Activated B cell treated with CpG ODN at 0.5 μM for 24 hours (primary cell): ENCODE results near the gene MMP17. TPM values are rescaled to one million over a fixed set of nuclear protein-coding genes. Genes with fewer than 3 reads are reported as not detected.
"Not testable (repeated sequence)": the region's sequence is repeated elsewhere in the genome, so short reads cannot be mapped to it uniquely, and the experiment has no call there.

Experiments
- ATAC-seq: fragments of 200-7000 bp; cut with Tn5 transposase; one replicate; pipeline ENCODE4 v1.10.0; 2021; ENCODE audit warnings: low read depth, mild to moderate bottlenecking, moderate library complexity
- CTCF ChIA-PET: fragments of 350-600 bp; sonication (Branson Sonifier 250); formaldehyde crosslinking; loops from one replicate; lab custom pipeline; 2021; ENCODE audit warnings: antibody characterized with exemption; lab: Charles Lee
- POLR2A ChIA-PET: fragments of 350-600 bp; sonication (Branson Sonifier 250); formaldehyde crosslinking; loops from one replicate; lab custom pipeline; 2021; ENCODE audit warnings: antibody characterized with exemption; lab: Charles Lee
- DNase-seq: peaks from one replicate; pipeline ENCODE4 v3.0.0; 2022
- H3K27ac Mint-ChIP-seq: one replicate; pipeline ENCODE4 v1.8.0; 2020; ENCODE audit warnings: mixed read lengths
- H3K27me3 Mint-ChIP-seq: one replicate; pipeline ENCODE4 v1.8.0; 2021; ENCODE audit warnings: mixed read lengths
- H3K36me3 Mint-ChIP-seq: one replicate; pipeline ENCODE4 v1.8.0; 2021; ENCODE audit warnings: low read depth, mixed read lengths
- H3K4me1 Mint-ChIP-seq: one replicate; pipeline ENCODE4 v1.8.0; 2021; ENCODE audit warnings: mixed read lengths
- H3K4me3 Mint-ChIP-seq: one replicate; pipeline ENCODE4 v1.8.0; 2020; ENCODE audit warnings: mild to moderate bottlenecking, mixed read lengths
- H3K9me3 Mint-ChIP-seq: one replicate; pipeline ENCODE4 v1.8.0; 2020; ENCODE audit warnings: mixed read lengths
- intact Hi-C: fragments of 100-400 bp; cut with micrococcal nuclease; formaldehyde crosslinking; loops from one replicate; pipeline ENCODE4 v1.15.1; 2024
- total RNA-seq: library from RNA; stranded (reverse); gene quantifications from 2 replicates; pipeline ENCODE4 v1.2.3, GENCODE V29; 2022
- TF ChIP-seq, protein P1 (sequence below): fragments of 200-600 bp; IDR thresholded peaks from one replicate; pipeline ENCODE4 v1.8.0; 2022; ENCODE audit warnings: antibody characterized with exemption, mild to moderate bottlenecking

The MMP17 gene
- total RNA-seq, 1 donor from 2014 or later: 11.3 TPM

DNA sequence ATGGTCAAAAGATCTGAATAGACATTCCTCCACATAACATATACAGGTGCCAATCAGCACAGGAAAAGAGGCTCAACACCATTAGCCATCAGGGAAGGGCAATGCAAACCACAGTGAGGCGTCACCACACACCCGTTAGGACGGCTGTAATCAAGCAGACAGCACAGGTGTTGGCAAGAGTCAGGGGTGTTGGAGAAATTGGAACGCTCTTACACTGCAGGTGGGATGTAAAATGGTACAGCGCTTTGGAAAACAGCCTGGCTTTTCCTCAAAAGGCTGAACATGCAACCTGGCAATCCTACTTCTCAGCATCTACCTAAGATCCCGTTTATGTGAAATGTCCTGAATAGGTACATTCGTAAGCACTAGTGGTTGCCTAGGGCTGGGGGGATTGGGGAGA, 21.5 kb upstream of the MMP17 start:
- intact Hi-C loops: no loop called here
- no peaks in the 10 kb centered on the region for H3K27me3 Mint-ChIP-seq
- no peak for ATAC-seq
- no peak overlapping the region for H3K4me3 Mint-ChIP-seq
- peaks cover 5% of the 10 kb centered on the region for H3K4me1 Mint-ChIP-seq
- H3K27ac Mint-ChIP-seq: no peak overlapping the region
- POLR2A ChIA-PET: no interaction called here
- peaks cover 15% of the 10 kb centered on the region for H3K36me3 Mint-ChIP-seq
- H3K9me3 Mint-ChIP-seq: no peaks in the 10 kb centered on the region
- CTCF ChIA-PET: no interaction called here
- DNase-seq: no peak
- TF ChIP-seq, protein P1, sequence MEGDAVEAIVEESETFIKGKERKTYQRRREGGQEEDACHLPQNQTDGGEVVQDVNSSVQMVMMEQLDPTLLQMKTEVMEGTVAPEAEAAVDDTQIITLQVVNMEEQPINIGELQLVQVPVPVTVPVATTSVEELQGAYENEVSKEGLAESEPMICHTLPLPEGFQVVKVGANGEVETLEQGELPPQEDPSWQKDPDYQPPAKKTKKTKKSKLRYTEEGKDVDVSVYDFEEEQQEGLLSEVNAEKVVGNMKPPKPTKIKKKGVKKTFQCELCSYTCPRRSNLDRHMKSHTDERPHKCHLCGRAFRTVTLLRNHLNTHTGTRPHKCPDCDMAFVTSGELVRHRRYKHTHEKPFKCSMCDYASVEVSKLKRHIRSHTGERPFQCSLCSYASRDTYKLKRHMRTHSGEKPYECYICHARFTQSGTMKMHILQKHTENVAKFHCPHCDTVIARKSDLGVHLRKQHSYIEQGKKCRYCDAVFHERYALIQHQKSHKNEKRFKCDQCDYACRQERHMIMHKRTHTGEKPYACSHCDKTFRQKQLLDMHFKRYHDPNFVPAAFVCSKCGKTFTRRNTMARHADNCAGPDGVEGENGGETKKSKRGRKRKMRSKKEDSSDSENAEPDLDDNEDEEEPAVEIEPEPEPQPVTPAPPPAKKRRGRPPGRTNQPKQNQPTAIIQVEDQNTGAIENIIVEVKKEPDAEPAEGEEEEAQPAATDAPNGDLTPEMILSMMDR: no peak

DNA sequence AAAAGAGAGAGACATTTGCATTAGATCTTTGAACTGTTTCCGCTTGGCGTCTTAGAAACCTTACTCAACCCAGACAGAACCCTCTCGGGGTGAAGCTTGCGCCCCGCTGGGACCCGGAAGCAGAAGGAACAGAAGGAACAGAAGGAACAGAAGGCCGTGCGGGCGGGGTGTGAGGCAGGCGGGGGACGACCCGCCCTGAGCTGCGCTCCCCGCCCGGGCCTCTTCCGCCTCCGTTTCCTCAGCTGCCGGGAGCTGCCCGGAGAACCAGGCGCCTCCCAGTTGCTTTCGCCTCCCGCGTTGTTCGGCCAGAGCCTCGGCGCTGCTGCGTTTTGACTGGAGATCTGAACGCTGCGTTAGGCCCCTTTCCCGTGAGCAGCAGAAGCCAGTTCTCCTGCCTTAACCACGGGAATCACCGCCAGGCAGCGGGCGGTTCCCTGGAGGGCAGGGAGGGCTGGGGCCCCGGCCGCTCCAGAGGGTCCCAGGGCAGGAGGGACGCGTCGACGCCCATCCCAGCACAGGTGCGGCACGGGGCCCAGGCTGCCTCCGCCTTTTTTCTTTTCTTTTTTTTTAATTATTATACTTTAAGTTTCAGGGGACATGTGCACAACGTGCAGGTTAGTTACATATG, 19.3 kb upstream of the MMP17 start:
- ATAC-seq (peak; percentile 56), DNase-seq (no peak)
- intact Hi-C loops: no loop called here
- H3K9me3 Mint-ChIP-seq: peaks cover 4% of the 10 kb centered on the region
- ChIA-PET CTCF (no interaction called here), POLR2A (interaction anchor here (0.6 to 0.8 kb wide), 2 partner anchors 19 to 33 kb away, joined by 3 to 5 read pairs; no protein-coding TSS in a partner anchor)
- TF ChIP-seq, protein P1: no peak
- peak overlapping the region; percentile 50 for H3K27ac Mint-ChIP-seq
- peaks cover 5% of the 10 kb centered on the region for H3K4me1 Mint-ChIP-seq
- no peaks in the 10 kb centered on the region for H3K27me3 Mint-ChIP-seq
- H3K4me3 Mint-ChIP-seq: peak overlapping the region; percentile 69
- H3K36me3 Mint-ChIP-seq: peaks cover 2% of the 10 kb centered on the region

DNA sequence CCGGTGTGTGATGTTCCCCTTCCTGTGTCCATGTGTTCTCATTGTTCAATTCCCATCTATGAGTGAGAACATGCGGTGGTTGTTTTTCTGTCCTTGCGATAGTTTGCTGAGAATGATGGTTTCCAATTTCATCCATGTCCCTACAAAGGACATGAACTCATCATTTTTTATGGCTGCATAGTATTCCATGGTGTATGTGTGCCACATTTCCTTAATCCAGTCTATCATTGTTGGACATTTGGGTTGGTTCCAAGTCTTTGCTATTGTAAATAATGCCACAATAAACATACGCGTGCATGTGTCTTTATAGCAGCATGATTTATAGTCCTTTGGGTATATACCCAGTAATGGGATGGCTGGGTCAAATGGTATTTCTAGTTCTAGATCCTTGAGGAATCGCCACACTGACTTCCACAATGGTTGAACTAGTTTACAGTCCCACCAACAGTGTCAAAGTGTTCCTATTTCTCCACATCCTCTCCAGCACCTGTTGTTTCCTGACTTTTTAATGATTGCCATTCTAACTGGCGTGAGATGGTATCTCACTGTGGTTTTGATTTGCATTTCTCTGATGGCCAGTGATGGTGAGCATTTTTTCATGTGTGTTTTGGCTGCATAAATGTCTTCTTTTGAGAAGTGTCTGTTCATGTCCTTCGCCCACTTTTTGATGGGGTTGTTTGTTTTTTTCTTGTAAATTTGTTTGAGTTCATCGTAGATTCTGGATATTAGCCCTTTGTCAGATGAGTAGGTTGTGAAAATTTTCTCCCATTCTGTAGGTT, 18.5 kb upstream of the MMP17 start:
- H3K9me3 Mint-ChIP-seq, H3K27ac Mint-ChIP-seq, ATAC-seq, POLR2A ChIA-PET, H3K4me1 Mint-ChIP-seq, H3K4me3 Mint-ChIP-seq, H3K36me3 Mint-ChIP-seq, H3K27me3 Mint-ChIP-seq, CTCF ChIA-PET, intact Hi-C loops, DNase-seq: not testable (repeated sequence)

DNA sequence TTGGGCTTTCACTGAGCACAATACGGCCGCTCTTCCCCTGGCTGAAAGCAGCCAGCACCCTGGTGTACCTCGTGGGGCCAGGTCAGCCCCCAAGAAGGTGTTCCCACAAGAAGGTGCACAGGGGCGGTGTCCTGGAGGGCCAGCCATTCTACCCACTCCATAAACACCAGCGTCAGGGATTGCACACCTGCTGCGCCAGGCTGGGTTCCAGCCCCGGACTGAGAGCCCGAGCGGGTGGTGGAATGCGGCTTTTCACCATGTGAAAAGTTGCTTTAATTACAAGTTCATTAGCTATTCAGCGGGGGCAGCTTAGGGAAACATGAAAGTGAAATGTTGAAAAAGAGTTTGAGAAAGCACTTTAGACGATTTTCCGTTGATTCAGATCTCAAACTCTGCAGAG, 17.5 kb upstream of the MMP17 start:
- Mint-ChIP-seq H3K27me3 (no peaks in the 10 kb centered on the region), H3K4me3 (no peak overlapping the region), H3K36me3 (no peaks in the 10 kb centered on the region), H3K27ac (no peak overlapping the region), H3K9me3 (peaks cover 4% of the 10 kb centered on the region), H3K4me1 (no peaks in the 10 kb centered on the region)
- ATAC-seq (no peak), DNase-seq (no peak)
- TF ChIP-seq, protein P1: no peak
- intact Hi-C loops: no loop called here
- CTCF ChIA-PET: no interaction called here
- POLR2A ChIA-PET: interaction anchor here (0.6 kb wide), 1 partner anchor 222 kb away, joined by 3 read pairs; no protein-coding TSS in a partner anchor

DNA sequence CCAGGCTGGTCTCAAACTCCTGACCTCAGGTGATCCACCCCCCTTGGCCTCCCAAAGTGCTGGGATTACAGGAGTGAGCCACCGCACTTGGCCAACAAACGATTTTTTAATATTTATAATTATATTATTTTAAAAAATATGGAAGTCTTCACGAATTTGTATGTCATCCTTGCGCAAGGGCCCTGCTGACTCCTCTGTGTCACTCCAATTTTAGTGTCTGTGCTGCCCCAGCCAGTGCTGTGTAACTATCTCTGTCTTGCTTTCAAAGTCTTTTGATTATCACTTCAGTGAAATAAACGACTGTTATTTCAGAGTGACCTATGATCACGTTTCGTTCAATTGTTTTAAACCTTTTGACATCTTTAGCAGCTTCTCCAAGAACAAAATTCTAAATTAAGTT, 13.1 kb upstream of the MMP17 start:
- ATAC-seq (no peak), DNase-seq (no peak)
- no peak overlapping the region for H3K27ac Mint-ChIP-seq
- no peaks in the 10 kb centered on the region for H3K27me3 Mint-ChIP-seq
- CTCF ChIA-PET: interaction anchor here (0.6 kb wide), 1 partner anchor 32 kb away, joined by 4 read pairs; no protein-coding TSS in a partner anchor
- H3K4me1 Mint-ChIP-seq: peaks cover 21% of the 10 kb centered on the region
- no peaks in the 10 kb centered on the region for H3K36me3 Mint-ChIP-seq
- H3K4me3 Mint-ChIP-seq: no peak overlapping the region
- POLR2A ChIA-PET: no interaction called here
- H3K9me3 Mint-ChIP-seq: peaks cover 4% of the 10 kb centered on the region
- TF ChIP-seq, protein P1: no peak
- intact Hi-C loops: no loop called here
